Right atrium auricular region (tissue), 2 donors: Measurements from ENCODE around the gene HSD17B2. TPM values are rescaled to one million over a fixed set of nuclear protein-coding genes. Genes with fewer than 3 reads are reported as not detected.

ENCODE experiments used
- DNase-seq: peaks from one replicate; pipeline ENCODE4 v3.0.0-alpha.2; 2019; ENCODE audit warnings: low spot score
- H3K27ac ChIP-seq, 2 donors: fragments of 200-600 bp; sonication (generic); 1 replicate in 1 of 2; 2 replicates in 1 of 2; pipeline ENCODE4 v1.5.1; 2016 to 2019
- H3K27me3 ChIP-seq, 2 donors: fragments of 200-600 bp; sonication (generic); one replicate each; pipeline versions ENCODE4 v1.5.1 to v1.6.0; 2017 to 2019
- H3K36me3 ChIP-seq: fragments of 200-600 bp; sonication (generic); one replicate; pipeline ENCODE4 v1.5.1; 2016
- H3K4me1 ChIP-seq, 2 donors: fragments of 200-600 bp; sonication (generic); one replicate each; pipeline versions ENCODE4 v1.5.1 to v1.6.0; 2017 to 2019
- H3K4me3 ChIP-seq, 2 donors: fragments of 200-600 bp; sonication (generic); 1 replicate in 1 of 2; 2 replicates in 1 of 2; pipeline ENCODE4 v1.5.1; 2017 to 2019; ENCODE audit warnings: mild to moderate bottlenecking in 1 of 2, moderate library complexity in 1 of 2
- H3K9me3 ChIP-seq, 2 donors: fragments of 200-600 bp; sonication (generic); one replicate each; pipeline ENCODE4 v1.5.1; 2019
- total RNA-seq, 2 donors: library from RNA; depleted of rRNA; stranded (reverse); fragments of >200 nt; gene quantifications; one replicate each; pipeline ENCODE4 v1.1.0, GENCODE V29; 2016
- TF ChIP-seq, protein P1 (sequence below), 2 donors: fragments of 200-600 bp; sonication (generic); IDR thresholded peaks; one replicate each; pipeline ENCODE4 v1.5.1; 2019; ENCODE audit warnings: antibody characterized with exemption in 2 of 2

HSD17B2 gene
- total RNA-seq, 2 donors from 2014 or later = not detected

- H3K36me3 ChIP-seq = no peaks in the 10 kb centered on the region
- no peaks in the 10 kb centered on the region for H3K4me1 ChIP-seq
- no peak overlapping the region for H3K27ac ChIP-seq
- H3K27me3 ChIP-seq = no peaks in the 10 kb centered on the region
- H3K9me3 ChIP-seq = no peaks in the 10 kb centered on the region
- DNase-seq = no peak
- TF ChIP-seq, protein P1, sequence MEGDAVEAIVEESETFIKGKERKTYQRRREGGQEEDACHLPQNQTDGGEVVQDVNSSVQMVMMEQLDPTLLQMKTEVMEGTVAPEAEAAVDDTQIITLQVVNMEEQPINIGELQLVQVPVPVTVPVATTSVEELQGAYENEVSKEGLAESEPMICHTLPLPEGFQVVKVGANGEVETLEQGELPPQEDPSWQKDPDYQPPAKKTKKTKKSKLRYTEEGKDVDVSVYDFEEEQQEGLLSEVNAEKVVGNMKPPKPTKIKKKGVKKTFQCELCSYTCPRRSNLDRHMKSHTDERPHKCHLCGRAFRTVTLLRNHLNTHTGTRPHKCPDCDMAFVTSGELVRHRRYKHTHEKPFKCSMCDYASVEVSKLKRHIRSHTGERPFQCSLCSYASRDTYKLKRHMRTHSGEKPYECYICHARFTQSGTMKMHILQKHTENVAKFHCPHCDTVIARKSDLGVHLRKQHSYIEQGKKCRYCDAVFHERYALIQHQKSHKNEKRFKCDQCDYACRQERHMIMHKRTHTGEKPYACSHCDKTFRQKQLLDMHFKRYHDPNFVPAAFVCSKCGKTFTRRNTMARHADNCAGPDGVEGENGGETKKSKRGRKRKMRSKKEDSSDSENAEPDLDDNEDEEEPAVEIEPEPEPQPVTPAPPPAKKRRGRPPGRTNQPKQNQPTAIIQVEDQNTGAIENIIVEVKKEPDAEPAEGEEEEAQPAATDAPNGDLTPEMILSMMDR (IDR thresholded peaks at IDR 0.05) = no peak
- no peak overlapping the region for H3K4me3 ChIP-seq
Observed at GRCh38 chr16:82045465-82045864, 10.4 kb downstream of the HSD17B2 start.

DNA sequence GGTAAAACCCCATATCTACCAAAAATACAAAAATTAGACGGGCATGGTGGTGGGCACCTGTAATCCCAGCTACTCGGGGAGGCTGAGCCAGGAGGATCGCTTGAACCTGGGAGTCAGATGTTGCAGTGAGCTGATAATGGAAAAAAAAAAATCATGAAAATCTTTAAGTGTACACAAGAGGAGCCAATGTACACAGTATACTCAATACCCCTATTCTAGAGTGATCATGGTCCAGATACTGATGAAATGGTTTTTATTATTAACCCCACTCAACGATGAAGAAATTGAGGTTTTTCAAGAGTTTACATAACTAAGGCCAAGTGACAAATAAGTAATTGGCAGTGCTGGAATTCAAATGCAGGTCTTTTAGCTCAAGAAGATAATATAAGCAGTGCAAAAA is 11.5 kb downstream of the HSD17B2 start:
- Histone ChIP-seq H3K27me3 (no peaks in the 10 kb centered on the region), H3K36me3 (no peaks in the 10 kb centered on the region), H3K9me3 (no peaks in the 10 kb centered on the region), H3K4me3 (no peak overlapping the region), H3K4me1 (no peaks in the 10 kb centered on the region), H3K27ac (no peak overlapping the region)
- TF ChIP-seq, protein P1 (IDR thresholded peaks at IDR 0.05) = no peak
- DNase-seq = no peak

DNA sequence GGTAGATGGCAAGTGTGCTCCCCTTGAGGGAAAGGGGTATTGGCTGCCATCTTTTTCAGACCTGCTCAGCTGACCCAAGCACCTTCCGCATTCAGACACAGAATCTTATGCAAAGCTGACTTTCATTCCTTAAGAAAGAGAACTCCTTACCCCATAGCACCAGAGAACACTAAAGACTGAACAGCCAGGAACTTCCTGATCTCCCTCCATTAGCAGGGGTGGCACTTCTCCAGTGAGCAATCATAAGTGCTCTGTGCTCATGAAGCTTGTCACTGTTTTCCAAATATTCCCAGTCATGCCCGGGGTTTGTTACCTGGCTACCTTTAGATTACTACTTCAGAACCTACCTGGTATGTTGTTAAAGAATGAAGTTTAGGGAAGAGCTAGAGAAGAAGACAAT is 11.9 kb downstream of the HSD17B2 start:
- no peaks in the 10 kb centered on the region for H3K9me3 ChIP-seq
- TF ChIP-seq, protein P1 (IDR thresholded peaks at IDR 0.05) = no peak
- no peak overlapping the region for H3K4me3 ChIP-seq
- H3K27me3 ChIP-seq = no peaks in the 10 kb centered on the region
- H3K27ac ChIP-seq = no peak overlapping the region
- no peak for DNase-seq
- H3K4me1 ChIP-seq = no peaks in the 10 kb centered on the region
- no peaks in the 10 kb centered on the region for H3K36me3 ChIP-seq

DNA sequence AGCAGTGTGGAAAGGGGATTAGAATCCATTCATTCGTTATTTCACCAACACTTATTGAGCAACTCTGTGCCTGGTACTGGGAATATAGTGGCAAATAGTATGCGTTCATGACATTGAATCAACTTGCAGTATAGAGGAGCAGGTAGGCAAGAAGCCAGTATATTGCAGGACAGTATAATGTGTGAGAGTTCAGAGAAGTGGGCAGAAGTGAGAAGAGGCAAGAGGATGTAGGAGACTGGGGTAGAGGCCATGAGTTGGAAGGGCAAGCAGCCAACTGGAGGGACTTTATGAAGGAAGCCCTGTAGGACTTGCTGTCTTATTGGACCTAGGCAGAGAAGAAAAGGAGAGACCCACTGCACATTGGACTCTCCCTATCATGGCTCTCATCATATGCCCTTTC is 12.3 kb downstream of the HSD17B2 start:
- H3K27me3 ChIP-seq = no peaks in the 10 kb centered on the region
- TF ChIP-seq, protein P1 (IDR thresholded peaks at IDR 0.05) = no peak

GRCh38 chr16:82047787-82048186 is 12.7 kb downstream of the HSD17B2 start:
- no peaks in the 10 kb centered on the region for H3K27me3 ChIP-seq
- H3K4me1 ChIP-seq = no peaks in the 10 kb centered on the region
- H3K4me3 ChIP-seq = no peak overlapping the region
- H3K9me3 ChIP-seq = no peaks in the 10 kb centered on the region
- TF ChIP-seq, protein P1 (IDR thresholded peaks at IDR 0.05) = no peak
- no peaks in the 10 kb centered on the region for H3K36me3 ChIP-seq
- no peak overlapping the region for H3K27ac ChIP-seq
- DNase-seq = no peak

More for the DNA sequence above, 12.3 kb downstream of the HSD17B2 start:
- Histone ChIP-seq H3K4me3 (no peak overlapping the region), H3K36me3 (no peaks in the 10 kb centered on the region), H3K9me3 (no peaks in the 10 kb centered on the region), H3K4me1 (no peaks in the 10 kb centered on the region), H3K27ac (no peak overlapping the region)
- no peak for DNase-seq

DNA sequence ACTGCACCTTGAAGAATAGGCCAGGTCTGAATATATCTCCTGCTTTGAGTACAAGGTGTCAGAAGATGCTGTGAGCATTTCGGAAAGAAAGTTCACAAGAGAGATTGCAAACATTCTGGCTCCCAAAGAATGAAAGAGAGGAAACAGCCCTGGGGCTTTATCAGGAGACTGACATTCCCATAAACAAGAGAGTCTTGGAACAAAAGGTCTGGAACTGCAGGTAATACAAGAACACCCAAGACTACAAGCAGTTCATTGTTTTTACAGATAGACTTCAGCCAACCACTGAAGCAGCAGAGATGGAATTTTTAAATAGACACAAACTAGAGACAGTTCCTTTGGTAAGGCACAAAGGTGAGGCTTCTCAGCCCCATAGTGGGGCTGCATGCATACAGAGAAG is 14.4 kb downstream of the HSD17B2 start:
- Histone ChIP-seq H3K27me3 (no peaks in the 10 kb centered on the region), H3K9me3 (no peaks in the 10 kb centered on the region), H3K36me3 (no peaks in the 10 kb centered on the region), H3K27ac (no peak overlapping the region), H3K4me3 (no peak overlapping the region), H3K4me1 (no peaks in the 10 kb centered on the region)
- DNase-seq = no peak
- TF ChIP-seq, protein P1 (IDR thresholded peaks at IDR 0.05) = no peak
